GM19397 (cell line): ENCODE data around the gene OR4C12.
"Not testable (repeated sequence)": the region's sequence is repeated elsewhere in the genome, so short reads cannot be mapped to it uniquely, and the experiment has no call there.

Experiments
- ATAC-seq: cut with Tn5 transposase; IDR thresholded peaks from one replicate; pipeline ENCODE4 v1.9.1; 2021; ENCODE audit warnings: mild to moderate bottlenecking, moderate library complexity; ENCODE audit not compliant: unreplicated experiment

The OR4C12 gene

DNA sequence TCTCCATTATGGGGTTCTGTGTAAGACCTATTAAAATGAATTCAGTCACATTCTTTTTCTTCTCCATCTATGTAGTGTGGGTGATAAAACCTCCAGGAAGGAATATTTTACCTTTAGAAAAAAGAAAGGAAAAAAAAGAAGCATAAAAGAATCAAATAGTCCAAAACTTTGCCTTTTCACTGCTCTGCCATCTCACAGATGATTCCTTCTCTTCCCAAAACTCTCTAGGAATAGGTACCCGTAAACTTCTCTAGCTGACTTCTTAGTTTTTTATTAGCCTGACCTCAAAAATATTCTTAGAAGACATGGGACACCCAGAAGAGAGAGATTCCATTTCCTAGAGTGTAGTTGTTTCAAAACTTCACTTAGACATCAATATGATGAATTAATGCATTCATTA is at the start of gene OR4C12:
Gene OR4C12, minus strand, starts transcription at position 101 of the 400 bp plus-strand sequence. Its CDS starts 34 bp downstream, at position 67.
- not testable (repeated sequence) for ATAC-seq

DNA sequence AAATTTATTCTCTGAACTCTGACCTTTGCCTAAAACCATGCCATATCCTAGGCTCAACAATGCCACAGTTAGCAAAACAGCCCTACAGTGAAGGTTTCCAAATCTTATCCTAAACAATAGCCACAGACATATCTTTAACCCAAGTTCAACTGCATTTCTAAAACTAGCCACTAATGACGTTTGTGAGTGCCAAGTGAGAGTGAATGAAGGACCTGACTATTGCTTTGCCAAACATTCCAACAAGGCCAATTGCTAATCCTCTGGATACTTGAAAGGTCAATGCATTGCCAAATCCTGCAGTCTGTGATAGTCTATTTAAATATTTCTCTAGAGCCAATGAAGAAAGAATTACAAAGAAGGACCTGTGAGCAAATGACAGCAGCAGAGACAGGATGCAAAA is 47.9 kb upstream of the OR4C12 start:
- ATAC-seq: no peak

DNA sequence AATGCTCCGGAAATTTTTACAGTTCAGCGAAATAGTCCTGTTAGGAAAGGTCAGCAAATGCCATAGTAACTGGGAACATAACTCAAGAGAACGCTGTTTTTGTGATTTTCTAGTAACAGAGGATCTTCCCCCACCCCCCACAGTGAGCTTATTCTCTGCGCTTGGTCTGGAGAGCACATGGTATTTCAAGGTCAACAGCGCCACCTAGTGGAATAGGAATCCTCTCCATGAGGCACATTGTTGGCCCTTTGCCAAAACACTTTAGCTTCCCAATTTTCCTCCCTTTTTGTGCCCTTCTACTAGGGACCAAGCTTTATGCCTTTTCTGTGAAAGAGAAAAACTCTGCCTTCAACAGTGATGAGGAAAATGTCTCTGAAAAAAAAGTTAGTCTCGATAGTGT is 13.2 kb upstream of the OR4C12 start:
- ATAC-seq: no peak

DNA sequence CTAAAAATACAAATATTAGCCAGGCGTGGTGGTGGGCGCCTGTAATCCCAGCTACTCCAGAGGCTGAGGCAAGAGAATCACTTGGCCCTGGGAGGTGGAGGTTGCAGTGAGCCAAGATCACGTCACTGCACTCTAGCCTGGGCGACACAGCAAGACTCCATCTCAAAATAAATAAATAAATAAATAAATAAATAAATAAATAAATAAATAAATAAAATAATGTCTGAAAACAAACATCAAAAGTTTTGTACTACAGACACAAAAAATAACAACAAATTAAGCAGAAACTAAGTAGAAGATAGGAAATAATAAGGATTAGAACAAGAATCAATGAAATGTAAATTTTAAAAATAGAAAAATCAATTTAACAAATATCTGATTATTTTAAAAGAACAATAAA is 8.9 kb downstream of the OR4C12 start:
- ATAC-seq: not testable (repeated sequence)

DNA sequence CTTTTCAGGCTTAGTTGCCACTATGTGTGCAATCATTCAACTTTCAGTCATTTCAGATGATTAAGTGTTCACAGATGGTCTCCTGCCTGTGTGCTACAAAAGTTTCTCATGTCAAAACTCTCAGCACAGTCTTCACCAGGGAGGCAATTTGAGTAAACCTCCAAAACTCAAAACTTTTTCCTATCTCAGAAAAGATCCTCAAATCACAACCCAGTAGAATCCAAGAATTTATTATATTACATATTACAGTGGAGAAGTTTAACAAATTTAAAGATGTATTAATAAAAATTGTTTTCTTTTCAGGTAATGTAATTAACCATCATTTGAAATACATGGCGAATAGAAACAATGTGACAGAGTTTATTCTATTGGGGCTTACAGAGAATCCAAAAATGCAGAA is 30.2 kb downstream of the OR4C12 start, which contains the start of gene OR4C13:
Gene OR4C13, plus strand, starts transcription at position 301 of the 400 bp plus-strand sequence. Its CDS starts 32 bp downstream, at position 333.
- ATAC-seq: no peak

DNA sequence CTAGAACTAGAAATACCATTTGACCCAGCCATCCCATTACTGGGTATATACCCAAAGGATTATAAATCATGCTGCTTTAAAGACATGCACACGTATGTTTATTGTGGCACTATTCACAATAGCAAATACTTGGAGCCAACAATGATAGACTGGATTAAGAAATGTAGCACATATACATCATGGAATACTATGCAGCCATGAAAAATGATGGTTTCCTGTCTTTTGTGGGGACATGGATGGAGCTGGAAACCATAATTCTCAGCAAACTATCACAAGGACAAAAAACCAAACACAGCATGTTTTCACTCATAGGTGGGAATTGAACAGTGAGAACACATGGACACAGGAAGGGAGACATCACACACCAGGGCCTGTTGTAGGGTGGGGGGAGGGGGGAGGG is 33.6 kb downstream of the OR4C12 start:
- ATAC-seq: not testable (repeated sequence)
